Endodermal cell (in vitro differentiated cells): ENCODE measurements around the gene ZSWIM6. TPM values are rescaled to one million over a fixed set of nuclear protein-coding genes. Genes with fewer than 3 reads are reported as not detected.
"Not testable (repeated sequence)": the region's sequence is repeated elsewhere in the genome, so short reads cannot be mapped to it uniquely, and the experiment has no call there.

Experiments
- DNase-seq: peaks from one replicate; pipeline ENCODE4 v3.0.0-alpha.2; 2017
- H3K27ac ChIP-seq: 2 replicates; pipeline ENCODE4 v1.5.1; 2013; ENCODE audit warnings: mild to moderate bottlenecking, low read depth, low read length, moderate library complexity
- H3K27me3 ChIP-seq: 2 replicates; pipeline ENCODE4 v1.6.1; 2013; ENCODE audit warnings: mild to moderate bottlenecking, low read length, moderate library complexity; ENCODE audit not compliant: insufficient read depth, control insufficient read depth, poor library complexity, severe bottlenecking
- H3K36me3 ChIP-seq: 2 replicates; pipeline ENCODE4 v1.7.0; 2013; ENCODE audit warnings: mild to moderate bottlenecking, low read length, moderate library complexity; ENCODE audit not compliant: control insufficient read depth, insufficient read depth
- H3K4me1 ChIP-seq: one replicate; pipeline ENCODE4 v1.7.0; 2013; ENCODE audit warnings: low read length; ENCODE audit not compliant: control insufficient read depth, insufficient read depth
- H3K4me3 ChIP-seq: 2 replicates; pipeline ENCODE4 v1.5.1; 2013; ENCODE audit warnings: mild to moderate bottlenecking, low read length, moderate library complexity
- H3K9ac ChIP-seq: 2 replicates; pipeline ENCODE4 v1.6.1; 2013; ENCODE audit warnings: mild to moderate bottlenecking, low read length, moderate library complexity; ENCODE audit not compliant: poor library complexity, severe bottlenecking; ENCODE audit errors: extremely low read depth
- H3K9me3 ChIP-seq: 2 replicates; pipeline ENCODE4 v1.6.1; 2013; ENCODE audit warnings: mild to moderate bottlenecking, low read length, moderate library complexity; ENCODE audit not compliant: control insufficient read depth
- H3K27ac Mint-ChIP-seq: 2 replicates; pipeline ENCODE4 v1.8.0; 2020; ENCODE audit warnings: mixed read lengths
- H3K27me3 Mint-ChIP-seq: 2 replicates; pipeline ENCODE4 v1.8.0; 2021; ENCODE audit warnings: mild to moderate bottlenecking, mixed read lengths; ENCODE audit not compliant: insufficient read depth
- H3K36me3 Mint-ChIP-seq: 2 replicates; pipeline ENCODE4 v1.8.0; 2020; ENCODE audit warnings: low read depth, mixed read lengths
- H3K4me1 Mint-ChIP-seq: 2 replicates; pipeline ENCODE4 v1.8.0; 2020; ENCODE audit warnings: mixed read lengths
- H3K4me3 Mint-ChIP-seq: 2 replicates; pipeline ENCODE4 v1.8.0; 2020; ENCODE audit warnings: mild to moderate bottlenecking, moderate library complexity, mixed read lengths
- H3K9me3 Mint-ChIP-seq: 2 replicates; pipeline ENCODE4 v1.8.0; 2020; ENCODE audit warnings: mild to moderate bottlenecking, mixed read lengths
- CTCF ChIP-seq: fragments of 200-600 bp; sonication (generic); conservative IDR thresholded peaks from 2 replicates; pipeline ENCODE4 v1.5.0; 2021; ENCODE audit warnings: antibody characterized with exemption, mild to moderate bottlenecking
- WGBS, 2 experiments: methylation state at CpG; one replicate each; pipeline versions ENCODE4 v1.1.5 to v1.1.7; 2013; ENCODE audit warnings: missing lambda C conversion rate in 2 of 2, mixed read lengths in 1 of 2; ENCODE audit not compliant: insufficient coverage in 1 of 2, insufficient read length in 1 of 2; 5-methylcytosine and 5-hydroxymethylcytosine counted together
- total RNA-seq, 2 donors: library from RNA; stranded (reverse); fragmentation: NEBNext Ultra II Directional in 1 of 2; extraction: Animal tissue kit (Norgen Biotek cat#: 25700) in 1 of 2; gene quantifications; 2 replicates in 1 of 2; 3 replicates in 1 of 2; pipeline ENCODE4 v1.2.1, GENCODE V29; 2021

Gene ZSWIM6
- total RNA-seq, 2 donors from 2014 or later, result 18.1 to 18.8 TPM

DNA sequence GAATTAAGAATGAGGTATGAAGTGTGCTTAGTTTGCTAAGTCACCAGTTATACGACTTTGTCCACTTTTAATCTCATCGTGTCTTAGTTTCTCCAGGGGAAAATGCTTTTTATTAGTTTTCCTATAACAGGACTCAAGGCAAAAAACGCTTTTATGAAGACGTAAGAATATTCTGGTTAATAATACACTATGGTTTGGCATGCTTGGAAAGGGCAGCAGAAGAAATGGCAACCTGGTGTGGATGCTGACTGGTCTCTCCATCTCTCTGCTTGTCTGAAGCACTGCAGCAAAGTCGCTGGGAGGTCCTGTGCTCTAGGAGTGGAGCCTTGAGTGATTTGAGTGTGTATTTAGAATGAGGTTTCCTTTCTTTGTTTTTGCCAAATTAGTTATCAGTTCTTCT is 78.8 kb downstream of the ZSWIM6 start:
- no peak overlapping the region for H3K4me3 Mint-ChIP-seq
- no peak for DNase-seq
- TF ChIP-seq CTCF, result no peak
- H3K4me1 Mint-ChIP-seq, result peaks cover 44% of the 10 kb centered on the region
- H3K9me3 Mint-ChIP-seq, result no peaks in the 10 kb centered on the region
- H3K27me3 Mint-ChIP-seq, result no peaks in the 10 kb centered on the region
- no peaks in the 10 kb centered on the region for H3K9me3 ChIP-seq
- peaks cover 10% of the 10 kb centered on the region for H3K27me3 ChIP-seq
- H3K27ac ChIP-seq, result no peak overlapping the region
- no peak overlapping the region for H3K9ac ChIP-seq
- peaks cover 2% of the 10 kb centered on the region for H3K36me3 Mint-ChIP-seq
- H3K27ac Mint-ChIP-seq, result no peak overlapping the region
- no peak overlapping the region for H3K4me3 ChIP-seq
- H3K36me3 ChIP-seq, result no peaks in the 10 kb centered on the region
- WGBS, 2 experiments, result 87 to 100% methylated on average over 4 to 5 of the region's 5 CpGs
- peaks cover 8% of the 10 kb centered on the region for H3K4me1 ChIP-seq

GRCh38 chr5:61412361-61412760 is 80.3 kb downstream of the ZSWIM6 start:
- H3K9me3 Mint-ChIP-seq, result no peaks in the 10 kb centered on the region
- H3K36me3 ChIP-seq, result no peaks in the 10 kb centered on the region
- no peaks in the 10 kb centered on the region for H3K9me3 ChIP-seq
- DNase-seq, result no peak
- H3K27ac Mint-ChIP-seq, result no peak overlapping the region
- no peak overlapping the region for H3K4me3 ChIP-seq
- no peak overlapping the region for H3K4me3 Mint-ChIP-seq
- peaks cover 10% of the 10 kb centered on the region for H3K27me3 ChIP-seq
- peaks cover 2% of the 10 kb centered on the region for H3K36me3 Mint-ChIP-seq
- H3K4me1 Mint-ChIP-seq, result peaks cover 58% of the 10 kb centered on the region
- peaks cover 12% of the 10 kb centered on the region for H3K4me1 ChIP-seq
- no peak overlapping the region for H3K9ac ChIP-seq
- H3K27ac ChIP-seq, result no peak overlapping the region
- 93 to 100% methylated on average over 2 of the region's 2 CpGs for WGBS, 2 experiments
- no peak for TF ChIP-seq CTCF
- H3K27me3 Mint-ChIP-seq, result no peaks in the 10 kb centered on the region

DNA sequence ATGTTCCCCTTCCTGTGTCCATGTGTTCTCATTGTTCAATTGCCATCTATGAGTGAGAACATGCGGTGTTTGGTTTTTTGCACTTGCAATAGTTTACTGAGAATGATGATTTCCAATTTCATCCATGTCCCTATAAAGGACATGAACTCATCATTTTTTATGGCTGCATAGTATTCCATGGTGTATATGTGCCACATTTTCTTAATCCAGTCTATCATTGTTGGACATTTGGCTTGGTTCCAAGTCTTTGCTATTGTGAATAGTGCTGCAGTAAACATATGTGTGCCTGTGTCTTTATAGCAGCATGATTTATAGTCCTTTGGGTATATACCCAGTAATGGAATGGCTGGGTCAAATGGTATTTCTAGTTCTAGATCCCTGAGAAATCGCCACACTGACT is 81.1 kb downstream of the ZSWIM6 start:
- H3K4me3 Mint-ChIP-seq, H3K27me3 Mint-ChIP-seq, H3K36me3 Mint-ChIP-seq, H3K27ac ChIP-seq, DNase-seq, H3K9ac ChIP-seq, H3K27ac Mint-ChIP-seq, H3K4me3 ChIP-seq, H3K9me3 ChIP-seq, H3K9me3 Mint-ChIP-seq, H3K36me3 ChIP-seq: not testable (repeated sequence)
- no CpG with 5 or more reads among the region's 2 CpGs for WGBS, 2 experiments
- peaks cover 51% of the 10 kb centered on the region for H3K4me1 Mint-ChIP-seq
- Histone ChIP-seq H3K27me3 (peaks cover 16% of the 10 kb centered on the region), H3K4me1 (peaks cover 12% of the 10 kb centered on the region)

- no peak for TF ChIP-seq CTCF
- no peak for DNase-seq
- no peak overlapping the region for H3K4me3 Mint-ChIP-seq
- Histone ChIP-seq H3K4me1 (peaks cover 7% of the 10 kb centered on the region), H3K4me3 (no peak overlapping the region), H3K9ac (no peak overlapping the region), H3K27ac (no peak overlapping the region), H3K9me3 (no peaks in the 10 kb centered on the region), H3K36me3 (no peaks in the 10 kb centered on the region), H3K27me3 (peaks cover 16% of the 10 kb centered on the region)
- H3K9me3 Mint-ChIP-seq, result no peaks in the 10 kb centered on the region
- no peaks in the 10 kb centered on the region for H3K27me3 Mint-ChIP-seq
- H3K4me1 Mint-ChIP-seq, result peaks cover 38% of the 10 kb centered on the region
- peaks cover 2% of the 10 kb centered on the region for H3K36me3 Mint-ChIP-seq
- H3K27ac Mint-ChIP-seq, result no peak overlapping the region
- WGBS, 2 experiments, result 89 to 100% methylated on average over 2 to 6 of the region's 6 CpGs
Observed at GRCh38 chr5:61414806-61415205, 82.7 kb downstream of the ZSWIM6 start.
